T-cell (primary cell): ENCODE results near the gene EPHA3. TPM values are rescaled to one million over a fixed set of nuclear protein-coding genes. Genes with fewer than 3 reads are reported as not detected.

Experiments
- ATAC-seq, 4 experiments: fragments of 200-7000 bp in 3 of 4; fragments of 150-1000 bp in 1 of 4; cut with Tn5 transposase; replicated peaks in 1 of 4; 1 replicate in 3 of 4; 2 replicates in 1 of 4; pipeline ENCODE4 v1.10.0; 2021; ENCODE audit warnings: moderate library complexity in 3 of 4, mild to moderate bottlenecking in 2 of 4, moderate number of reproducible peaks in 1 of 4
- CTCF ChIA-PET, 2 donors: fragments of 300-600 bp; sonication (Branson Sonifier 250); formaldehyde crosslinking; loops; one replicate each; lab custom pipeline; 2022; ENCODE audit warnings: antibody characterized with exemption in 2 of 2; lab: Charles Lee
- POLR2A ChIA-PET, 2 donors: fragments of 300-600 bp; sonication (Branson Sonifier 250); formaldehyde crosslinking; loops; one replicate each; lab custom pipeline; 2022; ENCODE audit warnings: antibody characterized with exemption in 2 of 2; lab: Charles Lee
- DNase-seq, 35 experiments: peaks; one replicate each; pipeline versions ENCODE4 v3.0.0 to v3.0.0-alpha.2; 2013 to 2023
- H3K27ac ChIP-seq: one replicate; pipeline ENCODE4 v1.5.1; 2013; ENCODE audit warnings: low read length
- H3K27me3 ChIP-seq, 2 experiments: replicated peaks in 1 of 2; 1 replicate in 1 of 2; 2 replicates in 1 of 2; pipeline versions ENCODE4 v1.6.1 to v1.7.0; 2013; ENCODE audit warnings: low read length in 1 of 2, mixed read lengths in 1 of 2; ENCODE audit not compliant: control insufficient read depth in 2 of 2, insufficient read depth in 2 of 2; ENCODE audit errors: extremely low read depth in 1 of 2
- H3K36me3 ChIP-seq, 2 donors: 1 replicate in 1 of 2; 2 replicates in 1 of 2; pipeline versions ENCODE4 v1.6.1 to v1.7.0; 2013; ENCODE audit warnings: low read length in 1 of 2; ENCODE audit not compliant: control insufficient read depth in 2 of 2, insufficient read depth in 1 of 2; ENCODE audit errors: extremely low read depth in 1 of 2
- H3K4me1 ChIP-seq, 2 experiments: 1 replicate in 1 of 2; 2 replicates in 1 of 2; pipeline versions ENCODE4 v1.6.1 to v1.7.0; 2013; ENCODE audit warnings: low read length in 2 of 2, mixed read lengths in 1 of 2; ENCODE audit not compliant: insufficient read depth in 2 of 2, control insufficient read depth in 1 of 2; ENCODE audit errors: extremely low read depth in 1 of 2
- H3K4me3 ChIP-seq, 2 donors: 1 replicate in 1 of 2; 2 replicates in 1 of 2; pipeline versions ENCODE4 v1.5.1 to v1.7.0; 2013; ENCODE audit warnings: mild to moderate bottlenecking in 2 of 2, low read length in 1 of 2, moderate library complexity in 1 of 2; ENCODE audit not compliant: control insufficient read depth in 1 of 2; ENCODE audit errors: extremely low read depth in 1 of 2
- H3K9me3 ChIP-seq: 2 replicates; pipeline ENCODE4 v1.7.0; 2013
- H3K27ac Mint-ChIP-seq, 2 donors: one replicate each; pipeline ENCODE4 v1.8.0; 2020 to 2021; ENCODE audit warnings: mild to moderate bottlenecking in 2 of 2, mixed read lengths in 2 of 2
- H3K27me3 Mint-ChIP-seq, 2 donors: one replicate each; pipeline ENCODE4 v1.8.0; 2021 to 2022; ENCODE audit warnings: mixed read lengths in 2 of 2
- H3K36me3 Mint-ChIP-seq: one replicate; pipeline ENCODE4 v1.8.0; 2021; ENCODE audit warnings: mixed read lengths
- H3K4me1 Mint-ChIP-seq, 3 donors: one replicate each; pipeline ENCODE4 v1.8.0; 2020 to 2022; ENCODE audit warnings: mixed read lengths in 3 of 3, mild to moderate bottlenecking in 1 of 3
- H3K4me3 Mint-ChIP-seq, 3 donors: one replicate each; pipeline ENCODE4 v1.8.0; 2020 to 2022; ENCODE audit warnings: mild to moderate bottlenecking in 3 of 3, mixed read lengths in 3 of 3, moderate library complexity in 3 of 3
- H3K9me3 Mint-ChIP-seq, 3 donors: one replicate each; pipeline ENCODE4 v1.8.0; 2020 to 2022; ENCODE audit warnings: mixed read lengths in 3 of 3
- WGBS: methylation state at CpG from one replicate; pipeline ENCODE4 v1.1.5; 2013; ENCODE audit warnings: missing lambda C conversion rate; ENCODE audit not compliant: insufficient coverage; 5-methylcytosine and 5-hydroxymethylcytosine counted together
- total RNA-seq, 35 experiments: library from RNA in 6 of 35; stranded (reverse) in 6 of 35; fragments of 120-200 nt in 1 of 35; gene quantifications; one replicate each; pipeline versions ENCODE4 v1.2.1 to v1.2.4 and lab custom pipeline; 2013 to 2026

EPHA3 gene
- total RNA-seq, 5 donors from 2014 or later (not counting 1 experiment from before 2014, with no cell fraction given), result not detected

GRCh38 chr3:89494734-89495133 is 387.3 kb downstream of the EPHA3 start:
- no peaks in the 10 kb centered on the region for H3K36me3 Mint-ChIP-seq
- H3K4me3 Mint-ChIP-seq, result no peak overlapping the region
- no peak overlapping the region for H3K27ac ChIP-seq
- H3K36me3 ChIP-seq, result no peaks in the 10 kb centered on the region
- no peak overlapping the region for H3K27ac Mint-ChIP-seq
- ATAC-seq, result no peak
- H3K9me3 ChIP-seq, result peaks cover 4% of the 10 kb centered on the region
- H3K4me3 ChIP-seq, result no peak overlapping the region
- no CpG with 5 or more reads among the region's 4 CpGs for WGBS
- DNase-seq, result no peak
- H3K9me3 Mint-ChIP-seq, result peaks cover 0 to 8% (median 0%) of the 10 kb centered on the region in 3 donors
- H3K27me3 Mint-ChIP-seq, result no peaks in the 10 kb centered on the region
- no peaks in the 10 kb centered on the region for H3K27me3 ChIP-seq
- POLR2A ChIA-PET, result no interaction called here
- no peaks in the 10 kb centered on the region for H3K4me1 ChIP-seq
- CTCF ChIA-PET, result no interaction called here
- H3K4me1 Mint-ChIP-seq, result no peaks in the 10 kb centered on the region

- no peak overlapping the region for H3K4me3 Mint-ChIP-seq
- DNase-seq (no peak), ATAC-seq (no peak)
- no peaks in the 10 kb centered on the region for H3K4me1 Mint-ChIP-seq
- H3K9me3 ChIP-seq, result no peaks in the 10 kb centered on the region
- POLR2A ChIA-PET, result no interaction called here
- H3K27ac ChIP-seq, result no peak overlapping the region
- H3K27me3 Mint-ChIP-seq, result no peaks in the 10 kb centered on the region
- CTCF ChIA-PET, result no interaction called here
- no peaks in the 10 kb centered on the region for H3K36me3 ChIP-seq
- H3K27me3 ChIP-seq, result no peaks in the 10 kb centered on the region
- H3K4me1 ChIP-seq, result no peaks in the 10 kb centered on the region
- H3K9me3 Mint-ChIP-seq, result peaks cover 7 to 22% (median 8%) of the 10 kb centered on the region in 3 donors
- no CpG with 5 or more reads among the region's 2 CpGs for WGBS
- no peak overlapping the region for H3K4me3 ChIP-seq
- H3K36me3 Mint-ChIP-seq, result no peaks in the 10 kb centered on the region
- H3K27ac Mint-ChIP-seq, result no peak overlapping the region
These were observed 396.5 kb downstream of the EPHA3 start for GRCh38 chr3:89503891-89504391.

- Mint-ChIP-seq H3K36me3 (no peaks in the 10 kb centered on the region), H3K9me3 (peaks cover 7 to 22% (median 8%) of the 10 kb centered on the region in 3 donors), H3K4me1 (no peaks in the 10 kb centered on the region), H3K27me3 (no peaks in the 10 kb centered on the region), H3K27ac (no peak overlapping the region), H3K4me3 (no peak overlapping the region)
- ChIA-PET CTCF (no interaction called here), POLR2A (no interaction called here)
- H3K27ac ChIP-seq, result no peak overlapping the region
- no peak for ATAC-seq
- H3K27me3 ChIP-seq, result no peaks in the 10 kb centered on the region
- no peaks in the 10 kb centered on the region for H3K9me3 ChIP-seq
- no peaks in the 10 kb centered on the region for H3K4me1 ChIP-seq
- no peak overlapping the region for H3K4me3 ChIP-seq
- no peak for DNase-seq
- no peaks in the 10 kb centered on the region for H3K36me3 ChIP-seq
- WGBS, result 57% methylated on average over 1 of the region's 4 CpGs
These were observed 397.0 kb downstream of the EPHA3 start for GRCh38 chr3:89504432-89504831.

- ATAC-seq (no peak), DNase-seq (no peak)
- no peaks in the 10 kb centered on the region for H3K36me3 ChIP-seq
- ChIA-PET CTCF (no interaction called here), POLR2A (interaction anchor here in 1 of 2 donors (0.6 kb wide), 1 partner anchor 1224 kb away, joined by 3 read pairs; no protein-coding TSS in a partner anchor)
- Mint-ChIP-seq H3K4me1 (no peaks in the 10 kb centered on the region), H3K4me3 (no peak overlapping the region), H3K27ac (no peak overlapping the region), H3K36me3 (no peaks in the 10 kb centered on the region), H3K9me3 (peaks cover 6 to 18% (median 8%) of the 10 kb centered on the region in 3 donors), H3K27me3 (no peaks in the 10 kb centered on the region)
- no peak overlapping the region for H3K27ac ChIP-seq
- H3K4me1 ChIP-seq, result no peaks in the 10 kb centered on the region
- no CpG with 5 or more reads among the region's 3 CpGs for whole genome bisulfite sequencing
- no peaks in the 10 kb centered on the region for H3K27me3 ChIP-seq
- H3K9me3 ChIP-seq, result no peaks in the 10 kb centered on the region
- H3K4me3 ChIP-seq, result no peak overlapping the region
These were observed 399.2 kb downstream of the EPHA3 start for GRCh38 chr3:89506462-89507103.

GRCh38 chr3:89521328-89521727 is 413.9 kb downstream of the EPHA3 start:
- no peak for ATAC-seq
- WGBS, result no CpG with 5 or more reads among the region's 1 CpG
- no peaks in the 10 kb centered on the region for H3K27me3 Mint-ChIP-seq
- Histone ChIP-seq H3K4me1 (no peaks in the 10 kb centered on the region), H3K36me3 (no peaks in the 10 kb centered on the region), H3K4me3 (no peak overlapping the region), H3K27me3 (no peaks in the 10 kb centered on the region), H3K27ac (no peak overlapping the region), H3K9me3 (peaks cover 2% of the 10 kb centered on the region)
- POLR2A ChIA-PET, result interaction anchor here in 1 of 2 donors (0.7 kb wide), 1 partner anchor 64 kb away, joined by 3 read pairs; no protein-coding TSS in a partner anchor
- CTCF ChIA-PET, result no interaction called here
- H3K4me3 Mint-ChIP-seq, result no peak overlapping the region
- no peaks in the 10 kb centered on the region for H3K36me3 Mint-ChIP-seq
- no peak overlapping the region for H3K27ac Mint-ChIP-seq
- no peaks in the 10 kb centered on the region for H3K4me1 Mint-ChIP-seq
- no peak for DNase-seq
- H3K9me3 Mint-ChIP-seq, result peaks cover 5 to 17% (median 6%) of the 10 kb centered on the region in 3 donors

- ChIA-PET CTCF (no interaction called here), POLR2A (no interaction called here)
- no peaks in the 10 kb centered on the region for H3K4me1 ChIP-seq
- ATAC-seq, result no peak
- H3K4me3 Mint-ChIP-seq, result no peak overlapping the region
- no peak overlapping the region for H3K27ac ChIP-seq
- H3K36me3 Mint-ChIP-seq, result no peaks in the 10 kb centered on the region
- DNase-seq, result no peak
- no peaks in the 10 kb centered on the region for H3K4me1 Mint-ChIP-seq
- WGBS, result no CpG with 5 or more reads among the region's 2 CpGs
- no peak overlapping the region for H3K4me3 ChIP-seq
- H3K9me3 Mint-ChIP-seq, result peaks cover 2 to 17% (median 10%) of the 10 kb centered on the region in 3 donors
- no peaks in the 10 kb centered on the region for H3K27me3 ChIP-seq
- H3K36me3 ChIP-seq, result no peaks in the 10 kb centered on the region
- H3K9me3 ChIP-seq, result peaks cover 2% of the 10 kb centered on the region
- no peak overlapping the region for H3K27ac Mint-ChIP-seq
- H3K27me3 Mint-ChIP-seq, result no peaks in the 10 kb centered on the region
These were observed 414.7 kb downstream of the EPHA3 start for GRCh38 chr3:89522155-89522554.
